K562 (cell line): ENCODE data around the gene OBSCN. TPM values are rescaled to one million over a fixed set of nuclear protein-coding genes. Genes with fewer than 3 reads are reported as not detected.

ENCODE experiments used
- CBX3 ChIP-seq, 2 experiments: IDR thresholded peaks; 1 replicate in 1 of 2; 2 replicates in 1 of 2; pipeline ENCODE4 v1.6.1; 2012; ENCODE audit warnings: inconsistent platforms in 2 of 2, low read length in 2 of 2, borderline replicate concordance in 1 of 2, control low read depth in 1 of 2
- ETV6 ChIP-seq, 3 experiments: fragments of 150-350 bp in 1 of 3; sonication (generic) in 1 of 3; formaldehyde crosslinking in 1 of 3; IDR thresholded peaks; 2 replicates each; pipeline versions ENCODE4 v1.6.1 to v1.8.0; 2014 to 2022; ENCODE audit warnings: borderline replicate concordance in 2 of 3, low read depth in 2 of 3, antibody characterized with exemption in 1 of 3, low read length in 1 of 3, mild to moderate bottlenecking in 1 of 3, missing genetic modification reagents in 1 of 3
- HLTF ChIP-seq: fragments of 450-650 bp; IDR thresholded peaks from 2 replicates; pipeline ENCODE4 v1.6.1; 2016
- HMGXB4 ChIP-seq: sonication (generic); formaldehyde crosslinking; IDR thresholded peaks from 2 replicates; pipeline ENCODE4 v1.8.1; 2023; ENCODE audit warnings: mild to moderate bottlenecking, missing genetic modification reagents
- KDM1A ChIP-seq, 2 experiments: fragments of 450-650 bp; IDR thresholded peaks; 2 replicates each; pipeline ENCODE4 v1.6.1; 2016; ENCODE audit warnings: mild to moderate bottlenecking in 2 of 2
- MNT ChIP-seq, 2 experiments: fragments of 450-650 bp; conservative IDR thresholded peaks; 2 replicates each; pipeline ENCODE4 v1.6.1; 2017; ENCODE audit warnings: mild to moderate bottlenecking in 2 of 2, moderate library complexity in 2 of 2
- NBN ChIP-seq: fragments of 450-650 bp; IDR thresholded peaks from 2 replicates; pipeline ENCODE4 v1.6.1; 2016; ENCODE audit warnings: low read depth, mild to moderate bottlenecking
- TOE1 ChIP-seq, 2 experiments: fragments of 450-650 bp in 1 of 2; sonication (generic) in 1 of 2; formaldehyde crosslinking in 1 of 2; IDR thresholded peaks; 2 replicates each; pipeline versions ENCODE4 v1.7.1 to v1.8.0; 2016 to 2022; ENCODE audit warnings: borderline replicate concordance in 2 of 2, mild to moderate bottlenecking in 2 of 2, antibody characterized with exemption in 1 of 2, inconsistent platforms in 1 of 2, low read depth in 1 of 2, missing genetic modification reagents in 1 of 2, moderate library complexity in 1 of 2
- YY1 ChIP-seq, 3 experiments: IDR thresholded peaks; 2 replicates each; pipeline ENCODE4 v1.6.1; 2011; ENCODE audit warnings: low read length in 2 of 3, mild to moderate bottlenecking in 2 of 3, moderate library complexity in 2 of 3, borderline replicate concordance in 1 of 3, control low read depth in 1 of 3, low read depth in 1 of 3; ENCODE audit not compliant: insufficient read depth in 3 of 3, insufficient replicate concordance in 2 of 3, control insufficient read depth in 1 of 3, insufficient read length in 1 of 3; ENCODE audit errors: extremely low read depth in 1 of 3
- ZBTB17 ChIP-seq: fragments of 450-650 bp; formaldehyde crosslinking; IDR thresholded peaks from 2 replicates; pipeline ENCODE4 v1.4.0; 2020; ENCODE audit warnings: mild to moderate bottlenecking
- ZNF212 ChIP-seq: fragments of 450-650 bp; formaldehyde crosslinking; IDR thresholded peaks from 2 replicates; pipeline ENCODE4 v1.4.0; 2020; ENCODE audit warnings: mild to moderate bottlenecking
- ZNF224 ChIP-seq: sonication (generic); formaldehyde crosslinking; IDR thresholded peaks from 2 replicates; pipeline ENCODE4 v1.8.0; 2022; ENCODE audit warnings: mild to moderate bottlenecking, missing genetic modification reagents
- ZNF24 ChIP-seq: fragments of 450-650 bp; IDR thresholded peaks from 2 replicates; pipeline ENCODE4 v1.6.1; 2016
- ZNF655 ChIP-seq: fragments of 250-450 bp; sonication (Bioruptor Pico); IDR thresholded peaks from 2 replicates; pipeline ENCODE4 v1.5.0; 2021
- ZNF740 ChIP-seq, 3 experiments: fragments of 200-800 bp in 1 of 3; sonication (Bioruptor generic) in 1 of 3; sonication (generic) in 1 of 3; formaldehyde crosslinking in 1 of 3; IDR thresholded peaks; 2 replicates each; pipeline versions ENCODE4 v1.6.1 to v1.8.0; 2016 to 2022; ENCODE audit warnings: mild to moderate bottlenecking in 2 of 3, missing compliant biosample characterization in 2 of 3, missing genetic modification characterization in 2 of 3, missing genetic modification reagents in 1 of 3
- polyA plus RNA-seq, 8 experiments: library from polyadenylated mRNA; depleted of rRNA in 4 of 8; stranded (reverse) in 5 of 8; unstranded in 3 of 8; fragments of >200 nt; fragmentation: Nextera tagmentation in 2 of 8; fragmentation: Illumina TruSeq in 1 of 8; extraction: Ambion mirVana in 2 of 8; extraction: Trizol in 1 of 8; gene quantifications; 2 replicates each; pipeline versions ENCODE4 v1.2.1 to v1.2.3, GENCODE V29; 2011 to 2014; ENCODE audit warnings: inconsistent platforms in 1 of 8, missing spikeins in 1 of 8
- total RNA-seq, 7 experiments: library from RNA; depleted of rRNA in 6 of 7; stranded (reverse); fragments of >200 nt in 6 of 7; fragmentation: Illumina TruSeq in 2 of 7; extraction: Trizol in 2 of 7; gene quantifications; 2 replicates each; pipeline versions ENCODE4 v1.2.1 to v1.2.3, GENCODE V29; 2011 to 2021; ENCODE audit warnings: low replicate concordance in 1 of 7

Gene OBSCN
- total and polyA plus RNA-seq, 9 of the 15 experiments (the other 6 are each of a cell fraction or from before 2014, with no cell fraction given): 0.18 to 19.7 (median 3.6) TPM

- peak in 1 of 3 experiments; percentile 20 for TF ChIP-seq YY1 (IDR thresholded peaks at IDR 0.05; ENCODE audit: borderline replicate concordance in 1 of 3, control insufficient read depth in 1 of 3, extremely low read depth in 1 of 3, insufficient read depth in 3 of 3, insufficient read length in 1 of 3, insufficient replicate concordance in 2 of 3, low read depth in 1 of 3, low read length in 2 of 3)
- TF ChIP-seq ZNF24: no peak; the same call in 1 of the 2 replicates
- peak in 1 of 2 experiments; percentile 55; a peak in 2 of 4 replicates for TF ChIP-seq MNT (conservative IDR thresholded peaks at IDR 0.05)
- TF ChIP-seq ZNF224 (CRISPR knock-in tag): no peak
- peak in 1 of 2 experiments; percentile 59; a peak in 1 of 3 replicates for TF ChIP-seq CBX3 (IDR thresholded peaks at IDR 0.05; ENCODE audit: borderline replicate concordance in 1 of 2, low read length in 2 of 2)
- peak; percentile 28; the same call in 1 of the 2 replicates for TF ChIP-seq TOE1 (IDR thresholded peaks at IDR 0.05; ENCODE audit: borderline replicate concordance)
- no peak for TF ChIP-seq TOE1 (CRISPR knock-in tag; IDR thresholded peaks at IDR 0.05; ENCODE audit: borderline replicate concordance, low read depth)
- TF ChIP-seq ETV6 (IDR thresholded peaks at IDR 0.05; ENCODE audit: borderline replicate concordance in 1 of 2, low read depth in 2 of 2, low read length in 1 of 2): no peak
- no peak for TF ChIP-seq ETV6 (CRISPR knock-in tag; IDR thresholded peaks at IDR 0.05; ENCODE audit: borderline replicate concordance)
- TF ChIP-seq NBN: peak; percentile 23; the same call in 1 of the 2 replicates
- peak; percentile 42; the same call in 1 of the 2 replicates for TF ChIP-seq HLTF
- peak in 1 of 2 experiments; percentile 51; a peak in 1 of 4 replicates for TF ChIP-seq KDM1A (IDR thresholded peaks at IDR 0.05)
- TF ChIP-seq HMGXB4 (CRISPR knock-in tag): no peak
- TF ChIP-seq ZNF655: no peak
- no peak for TF ChIP-seq ZBTB17
- peak; percentile 65; the same call in 1 of the 2 replicates for TF ChIP-seq ZNF740 (CRISPR knock-in tag; IDR thresholded peaks at IDR 0.05)
- peak in 1 of 2 experiments; percentile 79; a peak in 2 of 4 replicates for TF ChIP-seq ZNF740 (tag; IDR thresholded peaks at IDR 0.05)
- no peak for TF ChIP-seq ZNF212 (CRISPR knock-in tag)
Observed at GRCh38 chr1:228178737-228179684, 28.8 kb upstream of the OBSCN start (continued).
